K562 (cell line): Measurements from ENCODE around the gene IFITM2.

Source experiments
- FOSL1 ChIP-seq: fragments of 200-800 bp; sonication (Bioruptor generic); conservative IDR thresholded peaks from 2 replicates; pipeline ENCODE4 v1.6.1; 2016; ENCODE audit warnings: missing genetic modification characterization, missing compliant biosample characterization
- FOXM1 ChIP-seq, 2 experiments: fragments of 450-650 bp in 1 of 2; sonication (generic) in 1 of 2; formaldehyde crosslinking in 1 of 2; IDR thresholded peaks; 2 replicates each; pipeline versions ENCODE4 v1.6.1 to v1.9.0; 2017 to 2022; ENCODE audit warnings: low read depth in 2 of 2, mild to moderate bottlenecking in 2 of 2, missing genetic modification reagents in 1 of 2, moderate library complexity in 1 of 2
- FOXP4 ChIP-seq: sonication (generic); formaldehyde crosslinking; IDR thresholded peaks from 2 replicates; pipeline ENCODE4 v1.8.0; 2022; ENCODE audit warnings: mild to moderate bottlenecking, missing genetic modification reagents, borderline replicate concordance
- HDGF ChIP-seq: fragments of 450-650 bp; IDR thresholded peaks from 2 replicates; pipeline ENCODE4 v1.6.1; 2016
- KLF6 ChIP-seq: fragments of 250-450 bp; sonication (Bioruptor Pico); IDR thresholded peaks from 2 replicates; pipeline ENCODE4 v1.4.0; 2020; ENCODE audit warnings: mild to moderate bottlenecking, moderate library complexity, borderline replicate concordance
- NFYB ChIP-seq: IDR thresholded peaks from 2 replicates; pipeline ENCODE4 v1.6.1; 2011; ENCODE audit warnings: mild to moderate bottlenecking, moderate library complexity; ENCODE audit not compliant: insufficient read length; ENCODE audit errors: extremely low read depth
- PCBP2 ChIP-seq: fragments of 200-400 bp; formaldehyde crosslinking; IDR thresholded peaks from 2 replicates; pipeline ENCODE4 v1.6.1; 2018; ENCODE audit warnings: low read length, low read depth, mild to moderate bottlenecking, moderate library complexity; ENCODE audit not compliant: poor library complexity, severe bottlenecking
- SETDB1 ChIP-seq: IDR thresholded peaks from one replicate; pipeline ENCODE4 v1.6.1; 2012; ENCODE audit warnings: low read length, control low read depth, inconsistent platforms
- STAT6 ChIP-seq: sonication (generic); formaldehyde crosslinking; IDR thresholded peaks from 2 replicates; pipeline ENCODE4 v1.8.1; 2023; ENCODE audit warnings: mild to moderate bottlenecking, missing genetic modification reagents
- USF1 ChIP-seq: sonication (generic); formaldehyde crosslinking; IDR thresholded peaks from 2 replicates; pipeline ENCODE4 v1.9.0; 2022; ENCODE audit warnings: mild to moderate bottlenecking, missing genetic modification reagents
- ZBED1 ChIP-seq: IDR thresholded peaks from 2 replicates; pipeline ENCODE4 v1.6.1; 2014
- ZFP36 ChIP-seq: fragments of 150-350 bp; IDR thresholded peaks from 2 replicates; pipeline ENCODE4 v1.6.1; 2018; ENCODE audit warnings: low read length, low read depth; ENCODE audit not compliant: partially characterized antibody
- ZNF318 ChIP-seq, 2 experiments: fragments of 450-650 bp; IDR thresholded peaks; 2 replicates each; pipeline ENCODE4 v1.6.1; 2016; ENCODE audit warnings: mild to moderate bottlenecking in 2 of 2, borderline replicate concordance in 1 of 2, low read depth in 1 of 2, moderate library complexity in 1 of 2

GRCh38 chr11:332651-333480, 25.2 kb downstream of the IFITM2 start:
- TF ChIP-seq SETDB1 (no peak), ZFP36 (no peak), STAT6 (CRISPR knock-in tag) (no peak), FOXP4 (CRISPR knock-in tag) (no peak), FOSL1 (tag) (no peak), USF1 (CRISPR knock-in tag) (no peak), NFYB (no peak), PCBP2 (no peak), ZNF318 (IDR thresholded peaks at IDR 0.05; ENCODE audit: borderline replicate concordance in 1 of 2, low read depth in 1 of 2) (no peak), HDGF (no peak), FOXM1 (IDR thresholded peaks at IDR 0.05; ENCODE audit: low read depth) (no peak), FOXM1 (CRISPR knock-in tag; IDR thresholded peaks at IDR 0.05; ENCODE audit: low read depth) (no peak), KLF6 (no peak), ZBED1 (no peak)
